Stimulated activated CD4-positive, alpha-beta T cell treated with anti-CD3 and anti-CD28 coated beads, Interleukin-1b, Interleukin-23, amount 100 ng/mL, for 24 hours (primary cell): ENCODE data around the gene RPGRIP1L.

Experiments
- DNase-seq, 4 experiments: peaks; one replicate each; pipeline ENCODE4 v3.0.0-alpha.2; 2020; ENCODE audit warnings: low read depth in 4 of 4, low spot score in 1 of 4

RPGRIP1L gene

DNA sequence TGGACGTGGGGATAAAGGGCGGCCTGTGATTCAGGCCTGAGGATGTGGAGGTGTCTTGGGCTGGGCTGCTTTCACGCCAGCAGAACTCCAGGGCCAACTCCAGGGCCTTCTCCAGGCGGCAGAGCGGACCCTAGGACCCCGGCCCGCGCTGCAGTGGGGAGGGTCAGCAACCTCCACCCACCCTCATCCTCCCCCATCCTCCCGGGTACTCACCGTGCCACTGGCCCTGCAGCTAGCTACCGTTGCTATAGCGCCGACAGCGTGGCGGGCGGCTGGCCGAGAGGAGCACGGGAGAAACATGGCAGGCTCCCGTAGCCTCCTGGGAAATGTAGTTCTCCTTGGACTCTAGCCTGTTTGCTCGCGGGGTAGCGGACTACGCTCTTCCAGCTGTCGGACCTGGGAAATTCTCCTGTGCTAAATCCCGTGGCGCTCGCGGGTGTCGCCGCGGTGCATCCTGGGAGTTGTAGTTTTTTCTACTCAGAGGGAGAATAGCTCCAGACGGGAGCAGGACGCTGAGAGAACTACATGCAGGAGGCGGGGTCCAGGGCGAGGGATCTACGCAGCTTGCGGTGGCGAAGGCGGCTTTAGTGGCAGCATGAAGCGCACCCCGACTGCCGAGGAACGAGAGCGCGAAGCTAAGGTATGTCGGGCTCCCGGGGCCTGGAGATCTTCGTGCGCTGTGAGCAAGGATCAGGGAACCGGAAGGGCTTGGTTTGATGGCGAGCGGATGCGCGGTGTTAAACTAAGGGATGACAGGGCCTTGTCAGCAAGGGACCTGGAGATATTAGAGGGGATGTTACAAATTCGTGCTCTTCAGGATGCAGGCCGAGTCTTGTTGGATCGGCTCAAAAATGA lies at the start of gene RPGRIP1L, which contains the start of gene FTO:
RPGRIP1L (minus strand) TSS at position 270 of the 855 bp plus-strand sequence. CDS start 3,136 bp downstream, outside the sequence.
FTO (plus strand) TSS at position 567 of the 855 bp plus-strand sequence.
- DNase-seq: peak; percentile 97 to 99 (median 98)

DNA sequence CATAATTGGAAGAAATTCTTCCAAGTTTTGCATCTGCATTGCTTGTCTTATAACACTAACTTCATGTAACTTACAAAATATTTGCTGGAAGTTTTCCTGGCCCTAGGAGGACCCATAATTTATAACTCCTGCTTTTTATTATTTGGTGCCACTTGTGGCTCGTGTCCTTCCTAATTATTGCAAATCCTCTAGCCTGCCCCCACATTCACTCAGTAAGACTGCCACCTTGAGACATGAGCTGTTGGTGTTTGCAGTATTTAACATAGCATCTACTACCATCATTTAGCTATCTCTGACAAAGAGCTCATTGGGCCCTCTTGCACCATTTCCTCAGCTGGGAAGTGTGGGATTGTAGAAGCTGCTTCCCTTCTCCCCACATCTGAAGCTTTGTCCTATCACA lies 49.8 kb upstream of the RPGRIP1L start:
- DNase-seq: no peak

DNA sequence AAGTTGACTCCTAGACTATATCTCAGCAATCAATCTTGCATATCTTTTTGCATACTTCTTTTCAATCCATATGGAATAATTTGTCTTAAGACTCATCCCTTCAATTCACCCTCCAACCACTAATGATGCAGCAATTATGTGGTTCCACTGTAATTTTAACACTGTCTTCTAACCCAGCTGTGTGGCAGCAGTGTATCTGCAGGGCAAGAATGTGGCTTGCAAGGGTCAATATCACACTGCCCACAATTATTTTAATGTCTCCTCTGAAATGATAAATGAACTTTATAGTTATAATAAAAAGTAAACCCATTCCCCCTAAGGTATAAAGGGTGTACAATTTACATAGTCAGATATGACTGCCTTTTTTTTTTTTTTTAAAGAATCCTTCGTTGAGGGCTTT lies 48.9 kb upstream of the RPGRIP1L start:
- DNase-seq: no peak

DNA sequence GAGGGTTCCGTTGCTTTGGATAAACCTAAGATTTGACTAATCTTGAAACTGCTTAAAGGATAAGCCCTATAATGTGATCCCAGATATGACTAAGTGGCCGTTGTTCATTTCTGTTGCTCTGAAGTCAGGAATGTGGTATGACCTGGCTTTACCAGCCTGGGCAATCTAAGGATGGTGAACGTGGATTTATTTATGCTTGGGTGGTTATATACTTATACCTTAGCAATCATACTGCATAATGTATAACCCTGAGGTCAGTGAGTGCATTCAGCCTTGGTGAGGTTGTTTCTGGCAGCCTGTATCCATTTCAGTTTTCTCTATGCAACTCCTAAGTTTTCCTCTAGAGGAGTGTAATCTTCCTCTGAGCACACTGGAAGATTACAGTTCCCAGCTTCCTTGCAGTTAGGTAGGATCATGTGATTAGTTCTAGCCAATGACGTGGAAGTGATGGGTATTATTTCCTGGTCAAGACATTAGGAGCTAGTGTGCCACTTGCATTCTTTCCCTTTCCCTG lies 42.2 kb upstream of the RPGRIP1L start:
- DNase-seq: no peak

DNA sequence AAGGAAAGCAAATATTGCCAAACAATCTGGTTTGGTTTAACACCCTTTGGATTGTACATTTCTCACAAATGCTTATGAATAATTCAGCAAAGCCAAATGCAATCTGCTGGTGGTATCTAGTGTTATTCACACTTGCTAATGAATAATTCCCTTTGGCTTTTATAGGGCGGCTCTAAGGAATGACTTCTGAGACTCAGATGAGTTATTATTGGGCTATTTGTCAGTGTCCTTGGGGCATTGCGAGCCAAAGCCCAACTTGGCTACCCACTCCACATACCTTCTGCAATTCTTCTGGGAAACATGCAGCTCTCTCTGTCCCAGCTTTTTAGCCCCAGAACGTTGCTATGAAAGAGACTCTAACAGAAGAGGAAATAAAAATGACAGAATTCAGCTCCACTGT lies 41.4 kb upstream of the RPGRIP1L start:
- DNase-seq: no peak

DNA sequence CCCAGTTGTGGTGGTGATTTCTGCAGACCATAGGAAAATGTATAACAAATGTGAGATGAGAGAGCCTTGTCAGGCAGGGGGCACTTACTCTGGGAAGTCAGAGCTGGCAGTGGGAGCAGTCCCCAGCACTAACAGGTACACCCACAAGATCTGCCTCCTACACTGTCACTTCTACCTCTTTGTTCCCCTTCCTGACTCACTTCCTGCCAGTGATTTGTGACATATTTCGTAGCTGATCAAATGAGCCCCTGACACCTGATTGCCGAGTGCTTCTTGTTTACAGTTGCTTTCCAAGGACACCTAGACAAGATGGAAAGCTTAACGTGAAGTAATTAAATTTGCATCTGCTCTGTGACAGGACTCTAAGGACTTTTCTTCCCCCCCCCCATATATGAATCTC lies 40.8 kb upstream of the RPGRIP1L start:
- no peak for DNase-seq

DNA sequence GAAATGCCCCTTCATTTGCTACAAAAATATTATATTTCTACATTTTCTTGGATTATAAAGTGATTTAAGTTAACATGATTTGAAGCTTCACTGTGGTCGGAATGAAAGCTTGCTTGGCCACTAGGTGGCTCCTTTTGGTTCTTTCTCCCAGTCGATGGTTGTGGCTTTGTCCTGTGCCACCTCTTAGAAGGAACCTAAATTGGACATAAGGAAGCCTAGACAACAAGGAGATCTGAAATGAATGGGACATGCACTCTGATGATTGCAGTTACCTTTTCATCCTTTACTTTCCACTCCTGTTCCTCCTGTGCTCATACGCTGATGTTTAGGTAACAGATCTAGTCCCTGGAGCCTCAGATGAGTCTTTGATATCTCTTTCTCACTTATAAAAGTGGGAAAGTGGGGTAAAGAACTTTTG lies 39.5 kb upstream of the RPGRIP1L start:
- DNase-seq: no peak

DNA sequence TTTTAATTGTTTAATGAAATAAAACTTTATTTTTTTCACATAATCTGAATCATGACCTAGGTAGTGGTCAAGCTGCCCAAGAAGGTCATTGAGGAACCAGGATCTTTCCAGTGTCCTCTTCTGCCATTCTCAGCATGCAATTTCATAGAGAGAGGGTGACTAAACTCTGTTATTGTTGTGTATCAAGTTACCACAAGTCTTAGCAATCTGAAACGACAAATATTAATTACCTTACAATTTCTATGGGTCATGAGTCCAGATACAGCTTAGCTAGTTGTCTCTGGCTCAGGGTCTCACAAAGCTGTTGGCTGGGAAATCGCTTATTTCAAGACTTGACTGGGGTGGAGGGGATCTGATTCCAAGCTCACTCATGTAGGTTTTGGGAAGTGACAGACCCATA lies 37.9 kb upstream of the RPGRIP1L start:
- no peak for DNase-seq

DNA sequence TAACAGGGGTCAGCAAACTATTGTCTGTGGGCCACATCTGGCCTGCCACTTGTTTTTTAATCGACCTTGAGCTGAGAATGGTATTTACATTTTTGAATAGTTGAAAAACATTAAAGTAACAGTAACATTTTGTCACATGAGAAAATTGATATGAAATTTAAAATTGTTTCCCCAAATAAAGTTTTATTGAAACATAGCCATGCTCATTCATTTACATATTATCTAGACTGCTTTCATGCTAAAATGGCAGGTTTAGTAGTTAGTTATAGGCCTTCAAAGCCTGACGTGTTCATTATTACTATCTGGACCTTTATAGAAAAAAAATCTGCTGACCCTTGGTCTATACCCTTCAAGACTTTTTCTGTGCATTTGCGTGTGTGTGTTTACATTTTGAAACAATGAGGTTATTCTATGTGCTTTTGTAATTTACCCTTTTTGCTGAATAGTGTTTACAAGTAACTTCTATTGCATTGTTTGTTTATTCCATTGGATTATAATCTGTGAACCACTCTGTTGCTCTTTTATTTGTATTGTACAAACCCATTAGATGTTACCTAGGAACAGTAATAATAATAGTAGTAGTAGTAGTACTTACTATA lies 37.4 kb upstream of the RPGRIP1L start:
- DNase-seq: no peak

DNA sequence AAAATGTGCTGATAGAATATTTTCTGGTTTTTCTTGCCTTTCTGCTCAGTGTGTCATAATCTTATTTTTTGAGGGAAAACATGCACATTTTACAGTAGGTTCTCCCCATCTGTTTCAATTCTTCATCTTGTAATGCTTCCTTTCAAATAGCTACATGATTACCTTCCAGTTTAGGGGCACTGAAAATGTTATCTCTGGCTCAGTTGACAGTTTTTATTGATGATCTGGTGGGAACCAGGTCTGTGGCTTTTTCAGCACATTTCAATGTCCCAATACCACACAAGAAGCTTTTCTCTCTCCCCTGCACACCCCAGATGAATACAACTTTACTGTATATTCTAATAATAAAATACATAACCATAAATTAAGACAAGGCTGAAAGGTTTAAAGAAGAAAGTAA lies 36.8 kb upstream of the RPGRIP1L start:
- DNase-seq: no peak

DNA sequence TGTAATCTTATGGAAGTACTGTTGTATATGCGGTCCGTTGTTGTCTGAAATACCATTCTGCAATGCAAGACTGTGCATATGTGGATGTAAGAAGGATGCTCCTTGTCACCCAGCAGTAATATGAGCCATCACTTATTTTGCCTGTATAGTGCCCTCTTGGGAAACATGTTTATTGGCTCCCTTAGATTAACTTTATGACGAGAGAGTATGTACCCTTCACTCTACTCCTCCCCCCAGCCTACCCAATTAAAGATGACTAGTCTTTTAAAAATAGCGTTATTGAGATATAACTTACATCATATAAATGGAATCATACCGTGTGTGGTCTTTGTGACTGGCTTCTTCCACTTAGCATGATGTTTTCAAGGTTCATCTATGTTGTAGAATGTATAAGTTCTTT lies 33.9 kb upstream of the RPGRIP1L start:
- no peak for DNase-seq

DNA sequence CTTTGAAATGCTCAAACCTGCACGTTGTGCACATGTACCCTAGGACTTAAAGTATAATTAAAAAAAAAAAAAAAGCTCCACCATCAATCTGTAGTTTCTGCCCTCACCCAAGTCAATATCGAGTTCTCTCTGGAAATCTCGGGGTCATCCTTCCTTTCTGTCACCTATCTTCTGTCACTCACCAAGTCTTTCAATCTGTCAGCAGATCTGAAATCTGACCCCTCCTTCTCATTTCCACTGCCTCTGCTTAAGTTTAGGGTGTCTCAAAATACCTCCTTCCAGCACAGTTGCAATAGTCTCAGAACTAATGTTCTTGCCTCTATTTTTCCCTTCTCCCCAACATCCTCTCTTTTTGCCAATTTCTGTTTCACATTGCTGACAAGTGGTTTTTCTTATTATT lies 32.6 kb upstream of the RPGRIP1L start:
- no peak for DNase-seq

DNA sequence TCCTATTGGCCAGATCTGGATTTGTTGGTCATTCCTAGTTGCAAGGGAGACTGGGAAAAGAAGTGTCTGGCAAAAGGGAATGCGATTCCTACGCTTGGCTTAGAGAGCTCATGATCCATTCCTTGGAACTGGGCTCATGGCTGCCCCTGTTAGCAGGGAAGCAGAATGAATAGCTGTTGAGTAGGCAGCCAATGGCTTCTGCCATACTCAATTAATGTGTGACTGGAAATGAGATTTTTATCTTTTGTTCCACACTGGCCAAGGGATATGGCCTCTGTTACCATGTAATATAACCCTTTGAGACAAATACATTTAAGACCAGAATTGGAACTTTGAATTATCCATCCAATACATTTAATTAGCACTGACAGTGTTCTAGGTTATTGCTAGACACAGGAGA lies 31.2 kb upstream of the RPGRIP1L start:
- no peak for DNase-seq

DNA sequence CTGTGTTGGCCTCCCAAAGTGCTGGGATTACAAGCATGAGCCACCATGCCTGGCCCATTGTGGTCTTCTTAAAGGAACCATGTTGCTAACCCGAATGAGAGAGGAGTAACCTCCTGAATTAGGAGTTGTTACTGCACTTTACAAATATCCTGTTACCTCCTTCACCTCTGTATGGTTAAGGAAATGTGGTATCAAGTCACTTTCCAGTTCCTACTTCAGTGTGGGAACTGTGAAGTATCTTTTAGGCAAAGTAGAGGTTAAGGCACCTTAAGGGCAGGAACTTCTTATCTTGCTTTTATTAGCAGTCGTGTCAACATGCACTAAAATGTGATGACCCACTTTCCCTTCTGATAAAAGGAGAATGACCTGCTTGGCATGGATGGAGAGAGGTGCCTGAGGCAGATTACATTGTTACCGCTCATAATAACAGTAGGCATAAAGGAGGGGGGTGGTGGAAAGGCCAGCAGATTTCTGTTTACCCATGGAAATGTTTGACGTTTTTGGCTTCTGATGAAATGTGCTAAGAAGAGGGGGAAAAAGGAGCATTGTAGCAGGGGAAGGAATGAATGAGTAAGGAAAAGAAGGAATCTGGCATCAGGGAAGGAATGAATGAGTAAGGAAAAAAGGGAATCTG lies 28.8 kb upstream of the RPGRIP1L start:
- DNase-seq: no peak

DNA sequence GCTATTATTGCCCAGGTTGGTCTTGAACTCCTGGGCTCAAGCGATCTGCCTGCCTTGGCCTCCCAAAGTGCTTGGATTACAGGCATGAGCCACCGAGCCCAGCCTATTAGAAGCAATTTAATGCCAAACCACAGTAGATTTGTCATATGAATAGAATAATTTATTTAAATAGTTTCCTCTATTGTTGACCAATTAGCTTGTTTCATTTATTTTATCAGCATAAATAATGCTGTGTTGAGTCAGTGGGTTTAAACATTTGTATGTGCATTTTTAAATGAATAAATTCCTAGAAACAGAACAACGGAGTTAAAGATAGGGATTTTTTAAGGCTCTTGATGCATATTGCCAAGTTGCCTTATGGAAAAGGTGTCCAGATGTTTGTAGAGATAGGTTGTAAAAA lies 27.0 kb upstream of the RPGRIP1L start:
- no peak for DNase-seq

DNA sequence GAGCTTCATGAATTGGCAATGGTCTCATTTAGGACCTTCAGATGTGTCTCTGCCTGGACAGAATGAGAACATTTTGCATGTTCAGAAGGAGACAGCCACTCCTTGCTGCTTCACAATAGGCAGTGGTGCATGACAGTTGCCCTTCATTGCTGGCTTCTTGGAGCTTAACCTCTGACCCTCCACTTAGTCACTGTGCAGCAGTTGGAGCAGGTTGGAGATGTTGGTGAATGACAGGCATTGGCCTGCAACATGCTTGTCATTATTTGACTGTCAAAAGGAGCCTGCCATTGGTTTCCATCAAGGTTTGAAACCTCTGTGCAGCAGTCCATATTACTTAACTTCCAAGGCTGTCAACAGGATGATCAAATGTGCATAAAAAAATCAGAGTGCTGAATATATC lies 23.0 kb upstream of the RPGRIP1L start:
- DNase-seq: no peak

DNA sequence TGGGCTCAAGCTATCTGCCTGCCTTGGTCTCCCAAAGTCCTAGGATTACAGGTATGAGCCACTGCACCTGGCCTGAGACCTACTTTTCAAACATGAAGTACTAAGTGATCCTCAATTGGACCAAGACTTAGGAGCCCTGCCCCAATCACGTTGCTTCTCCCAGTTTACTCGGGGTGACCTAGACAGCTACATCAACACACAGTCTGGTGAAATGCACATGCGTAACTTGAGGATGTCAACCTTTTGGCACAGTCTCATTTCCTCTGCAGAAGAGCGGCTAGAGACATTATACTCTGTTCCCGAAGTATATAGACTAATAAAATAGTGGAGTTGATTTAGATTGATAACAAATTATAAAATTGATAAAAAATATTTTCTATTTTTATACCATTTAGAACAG lies 17.4 kb upstream of the RPGRIP1L start:
- no peak for DNase-seq

DNA sequence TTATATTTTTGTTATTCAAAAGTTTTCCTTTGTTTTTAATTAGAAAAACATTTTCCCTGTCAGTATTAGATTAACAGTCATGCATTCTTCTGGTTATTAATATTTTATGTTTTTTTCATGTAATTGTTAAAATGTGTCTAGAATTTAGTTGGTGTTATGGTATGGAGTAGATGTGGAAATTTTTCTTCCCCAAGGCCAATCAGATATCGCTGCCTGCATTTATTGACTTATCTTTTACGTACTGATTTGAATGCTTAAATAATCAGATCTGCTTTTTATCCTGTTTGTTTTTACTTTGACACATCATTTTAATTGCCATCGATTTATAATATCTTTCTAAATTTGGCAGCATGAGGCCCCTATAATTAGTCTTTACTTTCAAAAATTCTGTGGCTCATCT lies 13.9 kb upstream of the RPGRIP1L start:
- no peak for DNase-seq

DNA sequence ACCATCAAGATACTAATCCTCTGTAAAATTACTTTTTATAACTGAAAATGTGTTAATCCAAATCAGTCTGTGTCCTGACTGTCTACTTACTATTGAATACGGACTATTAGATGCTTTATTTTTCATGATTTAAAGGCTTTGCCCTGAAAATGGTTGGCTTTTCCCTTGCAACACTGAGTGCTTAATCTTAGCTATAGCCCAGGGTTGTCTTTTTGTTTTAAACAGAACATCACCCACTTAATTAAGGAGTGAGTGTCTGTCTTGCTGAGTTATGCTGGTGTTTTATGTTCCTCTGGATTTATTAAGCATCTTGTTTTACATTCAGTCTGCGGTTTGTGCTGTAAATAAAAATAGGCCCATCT lies 11.3 kb upstream of the RPGRIP1L start:
- DNase-seq: no peak

DNA sequence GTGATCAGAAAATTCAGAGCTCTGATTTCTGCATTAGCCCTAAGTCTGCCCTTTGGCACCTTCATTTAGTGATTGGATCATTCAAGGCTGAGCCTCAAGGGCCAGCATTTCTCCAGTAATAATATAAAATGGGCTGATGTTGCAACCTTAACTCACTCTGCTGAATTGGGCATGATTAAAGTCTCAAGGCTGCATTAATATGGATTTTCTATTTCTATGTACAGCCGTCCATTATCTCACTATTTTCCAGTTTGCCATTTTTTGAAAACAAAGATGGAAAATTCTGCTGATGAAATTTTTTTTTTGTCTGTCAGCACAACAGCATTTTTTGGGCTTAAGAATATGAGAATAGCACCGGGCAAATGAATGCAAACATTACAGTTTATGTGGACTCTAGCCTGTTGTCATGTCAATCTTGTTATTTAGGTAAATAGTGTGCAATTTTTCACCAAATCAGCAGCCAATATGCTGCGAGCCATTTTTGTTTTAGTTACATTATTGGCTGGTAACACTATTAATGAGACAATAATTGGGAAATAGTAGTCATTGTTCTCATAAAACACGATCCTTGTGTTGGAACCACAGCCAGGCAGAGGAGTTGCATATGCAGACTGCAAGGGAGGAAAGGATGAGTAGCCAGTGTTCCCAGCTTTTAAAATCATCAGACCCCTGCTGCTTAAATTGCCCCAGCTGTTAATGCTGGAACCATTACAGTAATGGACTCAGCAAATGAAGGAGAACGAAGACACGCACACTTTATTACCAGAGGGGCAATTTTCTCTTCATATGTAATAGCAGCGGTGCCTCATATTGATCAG lies 10.8 kb upstream of the RPGRIP1L start:
- no peak for DNase-seq
